ENCODE results near the gene DPP10.

Gene DPP10

GRCh38 chr2:115807276-115807675 lies 1364.8 kb downstream of the DPP10 start:
- Histone ChIP-seq H3K4me3 (ENCODE audit: low read depth in 1 of 2, low read length in 1 of 2) (no peak overlapping the region), H3K27me3 (no peaks in the 10 kb centered on the region), H3K4me1 (ENCODE audit: control insufficient read depth in 1 of 2, insufficient read depth in 1 of 2, low read depth in 1 of 2, low read length in 1 of 2) (no peaks in the 10 kb centered on the region), H3K36me3 (no peaks in the 10 kb centered on the region), H3K9me3 (no peaks in the 10 kb centered on the region), H3K27ac (no peak overlapping the region)
- TF ChIP-seq, protein P1, sequence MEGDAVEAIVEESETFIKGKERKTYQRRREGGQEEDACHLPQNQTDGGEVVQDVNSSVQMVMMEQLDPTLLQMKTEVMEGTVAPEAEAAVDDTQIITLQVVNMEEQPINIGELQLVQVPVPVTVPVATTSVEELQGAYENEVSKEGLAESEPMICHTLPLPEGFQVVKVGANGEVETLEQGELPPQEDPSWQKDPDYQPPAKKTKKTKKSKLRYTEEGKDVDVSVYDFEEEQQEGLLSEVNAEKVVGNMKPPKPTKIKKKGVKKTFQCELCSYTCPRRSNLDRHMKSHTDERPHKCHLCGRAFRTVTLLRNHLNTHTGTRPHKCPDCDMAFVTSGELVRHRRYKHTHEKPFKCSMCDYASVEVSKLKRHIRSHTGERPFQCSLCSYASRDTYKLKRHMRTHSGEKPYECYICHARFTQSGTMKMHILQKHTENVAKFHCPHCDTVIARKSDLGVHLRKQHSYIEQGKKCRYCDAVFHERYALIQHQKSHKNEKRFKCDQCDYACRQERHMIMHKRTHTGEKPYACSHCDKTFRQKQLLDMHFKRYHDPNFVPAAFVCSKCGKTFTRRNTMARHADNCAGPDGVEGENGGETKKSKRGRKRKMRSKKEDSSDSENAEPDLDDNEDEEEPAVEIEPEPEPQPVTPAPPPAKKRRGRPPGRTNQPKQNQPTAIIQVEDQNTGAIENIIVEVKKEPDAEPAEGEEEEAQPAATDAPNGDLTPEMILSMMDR (IDR thresholded peaks at IDR 0.05), result no peak

- H3K9me3 ChIP-seq, result no peaks in the 10 kb centered on the region
- H3K27me3 ChIP-seq, result no peaks in the 10 kb centered on the region
- H3K4me3 ChIP-seq (ENCODE audit: low read depth in 1 of 2, low read length in 1 of 2), result no peak overlapping the region
- TF ChIP-seq, protein P1 (IDR thresholded peaks at IDR 0.05), result no peak
- no peak overlapping the region for H3K27ac ChIP-seq
- H3K36me3 ChIP-seq, result no peaks in the 10 kb centered on the region
- no peaks in the 10 kb centered on the region for H3K4me1 ChIP-seq (ENCODE audit: control insufficient read depth in 1 of 2, insufficient read depth in 1 of 2, low read depth in 1 of 2, low read length in 1 of 2)
Observed at GRCh38 chr2:115825912-115826311, 1383.5 kb downstream of the DPP10 start.

DNA sequence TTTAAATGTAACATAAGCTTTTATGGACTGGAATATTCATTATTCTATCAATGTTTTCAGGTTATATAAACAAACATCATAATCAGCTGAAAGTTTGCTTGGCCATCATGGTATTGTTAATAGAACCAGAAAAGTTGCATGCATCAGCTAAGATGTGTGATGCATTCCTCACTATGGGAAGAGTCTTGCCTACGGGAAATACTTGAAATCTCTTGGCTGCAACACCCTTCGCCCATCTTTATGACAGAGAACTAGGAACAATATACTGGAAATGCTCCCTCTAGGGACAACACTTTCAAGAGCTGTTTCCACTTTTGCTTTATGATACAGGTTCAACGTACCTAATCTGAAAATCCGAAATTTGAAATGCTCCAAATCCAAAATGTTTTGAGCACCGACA lies 1390.8 kb downstream of the DPP10 start:
- Histone ChIP-seq H3K27me3 (no peaks in the 10 kb centered on the region), H3K27ac (no peak overlapping the region), H3K36me3 (no peaks in the 10 kb centered on the region), H3K9me3 (no peaks in the 10 kb centered on the region), H3K4me1 (ENCODE audit: control insufficient read depth in 1 of 2, insufficient read depth in 1 of 2, low read depth in 1 of 2, low read length in 1 of 2) (no peaks in the 10 kb centered on the region), H3K4me3 (ENCODE audit: low read depth in 1 of 2, low read length in 1 of 2) (no peak overlapping the region)
- TF ChIP-seq, protein P1 (IDR thresholded peaks at IDR 0.05), result no peak

DNA sequence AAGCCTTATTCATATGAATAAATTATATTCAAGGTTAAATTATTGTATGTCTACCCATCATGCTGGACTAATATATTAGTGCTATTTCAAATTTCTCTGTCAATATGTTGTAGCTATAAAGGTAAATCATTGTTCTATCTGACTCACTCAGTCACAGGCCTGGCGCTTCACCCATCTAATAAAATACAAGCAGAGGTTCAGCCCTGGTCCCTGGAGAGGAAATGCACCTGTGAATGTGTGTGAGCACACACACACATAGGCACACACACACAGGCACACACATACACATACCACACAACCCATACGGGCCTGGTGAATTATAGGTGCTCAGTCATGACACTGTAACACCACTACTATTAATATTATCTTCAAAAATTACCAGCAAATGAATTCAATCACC lies 1396.1 kb downstream of the DPP10 start:
- TF ChIP-seq, protein P1 (IDR thresholded peaks at IDR 0.05), result no peak
- H3K27ac ChIP-seq, result no peak overlapping the region
- no peaks in the 10 kb centered on the region for H3K4me1 ChIP-seq (ENCODE audit: control insufficient read depth in 1 of 2, insufficient read depth in 1 of 2, low read depth in 1 of 2, low read length in 1 of 2)
- no peaks in the 10 kb centered on the region for H3K36me3 ChIP-seq
- no peak overlapping the region for H3K4me3 ChIP-seq (ENCODE audit: low read depth in 1 of 2, low read length in 1 of 2)
- H3K9me3 ChIP-seq, result no peaks in the 10 kb centered on the region
- H3K27me3 ChIP-seq, result no peaks in the 10 kb centered on the region

DNA sequence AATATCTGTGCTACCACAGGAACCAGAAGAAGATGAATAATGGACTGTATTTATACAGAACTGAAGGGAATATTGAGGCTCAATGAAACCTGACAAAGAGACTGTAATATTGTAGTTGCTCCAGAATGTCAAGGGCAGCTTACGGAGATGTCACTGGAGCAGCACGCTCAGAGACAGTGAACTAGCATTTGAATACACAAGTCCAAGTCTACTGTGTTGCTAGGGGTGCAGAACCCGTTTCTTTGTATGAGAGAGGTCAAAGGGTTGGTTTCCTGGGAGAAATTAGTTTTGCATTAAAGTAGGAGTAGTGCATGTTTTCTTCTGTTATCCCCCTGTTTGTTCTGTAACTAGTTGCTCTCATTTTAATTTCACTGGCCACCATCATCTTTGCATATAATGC lies 1399.9 kb downstream of the DPP10 start:
- H3K27ac ChIP-seq, result no peak overlapping the region
- TF ChIP-seq, protein P1 (IDR thresholded peaks at IDR 0.05), result no peak
- H3K4me1 ChIP-seq (ENCODE audit: control insufficient read depth in 1 of 2, insufficient read depth in 1 of 2, low read depth in 1 of 2, low read length in 1 of 2), result no peaks in the 10 kb centered on the region
- H3K4me3 ChIP-seq (ENCODE audit: low read depth in 1 of 2, low read length in 1 of 2), result no peak overlapping the region
- H3K27me3 ChIP-seq, result no peaks in the 10 kb centered on the region
- no peaks in the 10 kb centered on the region for H3K36me3 ChIP-seq
- no peaks in the 10 kb centered on the region for H3K9me3 ChIP-seq

DNA sequence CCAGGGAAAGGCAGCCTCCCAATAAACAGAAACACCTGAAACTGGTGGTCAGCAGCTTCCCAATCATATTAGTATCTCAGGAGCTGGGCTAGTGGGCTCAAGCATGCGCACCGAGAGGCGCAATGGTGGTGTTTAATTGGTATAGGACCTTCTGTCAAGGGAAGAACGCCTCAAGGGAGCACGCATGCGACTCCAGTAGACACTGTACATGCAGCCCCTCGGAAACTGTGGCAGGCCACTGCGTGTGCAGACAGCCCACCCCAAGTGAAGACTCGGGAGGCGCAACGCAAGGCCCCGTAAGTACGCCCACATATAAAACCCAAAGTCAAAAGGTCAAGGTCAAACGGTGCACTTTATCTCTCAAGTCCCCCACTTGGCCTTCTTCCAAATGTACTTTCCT lies 1405.8 kb downstream of the DPP10 start:
- H3K36me3 ChIP-seq, result no peaks in the 10 kb centered on the region
- no peaks in the 10 kb centered on the region for H3K27me3 ChIP-seq
- TF ChIP-seq, protein P1 (IDR thresholded peaks at IDR 0.05), result no peak

More for the DNA sequence above, 1405.8 kb downstream of the DPP10 start:
- H3K4me1 ChIP-seq (ENCODE audit: control insufficient read depth in 1 of 2, insufficient read depth in 1 of 2, low read depth in 1 of 2, low read length in 1 of 2), result no peaks in the 10 kb centered on the region
- H3K27ac ChIP-seq, result no peak overlapping the region
- no peaks in the 10 kb centered on the region for H3K9me3 ChIP-seq
- no peak overlapping the region for H3K4me3 ChIP-seq (ENCODE audit: low read depth in 1 of 2, low read length in 1 of 2)

Measured in neutrophil (primary cell).